Kidney capillary endothelial cell (primary cell): Measurements from ENCODE around the gene SAMD13.

Experiments used
- DNase-seq: peaks from one replicate; pipeline ENCODE4 v3.0.0-alpha.2; 2018; ENCODE audit warnings: low spot score

Gene SAMD13

GRCh38 chr1:84301004-84301784 lies at the start of gene SAMD13:
TSS of gene SAMD13 (plus strand) at chr1:84301708. CDS start at chr1:84303235, 1,527 bp downstream.
- DNase-seq = peak; percentile 65

GRCh38 chr1:84253036-84253435 lies 48.5 kb upstream of the SAMD13 start:
- no peak for DNase-seq

- peak; percentile 56 for DNase-seq
Observed at GRCh38 chr1:84253891-84254290, 47.6 kb upstream of the SAMD13 start.

- no peak for DNase-seq
Observed at GRCh38 chr1:84254703-84255238, 46.7 kb upstream of the SAMD13 start.

GRCh38 chr1:84255582-84255981 lies 45.9 kb upstream of the SAMD13 start:
- DNase-seq = no peak

GRCh38 chr1:84257617-84258016 lies 43.9 kb upstream of the SAMD13 start:
- no peak for DNase-seq

GRCh38 chr1:84259376-84259775 lies 42.1 kb upstream of the SAMD13 start:
- no peak for DNase-seq

- no peak for DNase-seq
Observed at GRCh38 chr1:84259989-84260388, 41.5 kb upstream of the SAMD13 start.

GRCh38 chr1:84260852-84261518 lies 40.5 kb upstream of the SAMD13 start:
- no peak for DNase-seq

- DNase-seq = no peak
Observed at GRCh38 chr1:84264961-84265360, 36.5 kb upstream of the SAMD13 start.

GRCh38 chr1:84265867-84266266 lies 35.6 kb upstream of the SAMD13 start:
- no peak for DNase-seq

- DNase-seq = no peak
Observed at GRCh38 chr1:84266748-84267147, 34.8 kb upstream of the SAMD13 start.

- no peak for DNase-seq
Observed at GRCh38 chr1:84267476-84267875, 34.0 kb upstream of the SAMD13 start.

- no peak for DNase-seq
Observed at GRCh38 chr1:84268346-84268745, 33.2 kb upstream of the SAMD13 start.

- no peak for DNase-seq
Observed at GRCh38 chr1:84269306-84269705, 32.2 kb upstream of the SAMD13 start.

- no peak for DNase-seq
Observed at GRCh38 chr1:84271441-84272151, 29.9 kb upstream of the SAMD13 start.

- DNase-seq = no peak
Observed at GRCh38 chr1:84272401-84272800, 29.1 kb upstream of the SAMD13 start.

GRCh38 chr1:84277343-84278059 lies 24.0 kb upstream of the SAMD13 start:
- no peak for DNase-seq

- DNase-seq = no peak
Observed at GRCh38 chr1:84278905-84279304, 22.6 kb upstream of the SAMD13 start.

- no peak for DNase-seq
Observed at GRCh38 chr1:84280912-84281311, 20.6 kb upstream of the SAMD13 start.

GRCh38 chr1:84282780-84283333 lies 18.7 kb upstream of the SAMD13 start:
- no peak for DNase-seq

GRCh38 chr1:84283381-84283780 lies 18.1 kb upstream of the SAMD13 start:
- DNase-seq = no peak
